ENCODE results near the gene TRIM54.
"Not testable (repeated sequence)": the region's sequence is repeated elsewhere in the genome, so short reads cannot be mapped to it uniquely, and the experiment has no call there.

The TRIM54 gene

DNA sequence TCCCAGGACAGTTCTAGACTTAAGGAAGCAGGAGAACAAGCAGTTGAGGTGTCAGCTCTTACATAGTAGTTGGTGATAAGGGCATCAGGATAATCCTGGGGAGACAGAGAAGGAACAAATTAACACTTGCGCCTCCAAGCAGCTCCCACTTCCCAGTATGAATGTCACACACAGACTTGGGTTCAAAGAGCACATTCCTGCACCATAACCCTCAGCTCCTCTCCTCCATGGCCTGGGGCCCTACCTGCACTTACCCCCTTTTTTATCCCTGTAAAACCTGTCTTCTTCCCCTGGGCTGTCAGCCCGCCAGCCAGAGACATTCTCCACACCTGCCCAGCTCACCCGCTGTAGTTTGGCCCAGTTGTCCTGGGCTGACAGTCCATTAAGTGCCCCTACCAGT is 29.9 kb downstream of the TRIM54 start:
- DNase-seq (ENCODE audit: low read depth in 2 of 2) = no peak

DNA sequence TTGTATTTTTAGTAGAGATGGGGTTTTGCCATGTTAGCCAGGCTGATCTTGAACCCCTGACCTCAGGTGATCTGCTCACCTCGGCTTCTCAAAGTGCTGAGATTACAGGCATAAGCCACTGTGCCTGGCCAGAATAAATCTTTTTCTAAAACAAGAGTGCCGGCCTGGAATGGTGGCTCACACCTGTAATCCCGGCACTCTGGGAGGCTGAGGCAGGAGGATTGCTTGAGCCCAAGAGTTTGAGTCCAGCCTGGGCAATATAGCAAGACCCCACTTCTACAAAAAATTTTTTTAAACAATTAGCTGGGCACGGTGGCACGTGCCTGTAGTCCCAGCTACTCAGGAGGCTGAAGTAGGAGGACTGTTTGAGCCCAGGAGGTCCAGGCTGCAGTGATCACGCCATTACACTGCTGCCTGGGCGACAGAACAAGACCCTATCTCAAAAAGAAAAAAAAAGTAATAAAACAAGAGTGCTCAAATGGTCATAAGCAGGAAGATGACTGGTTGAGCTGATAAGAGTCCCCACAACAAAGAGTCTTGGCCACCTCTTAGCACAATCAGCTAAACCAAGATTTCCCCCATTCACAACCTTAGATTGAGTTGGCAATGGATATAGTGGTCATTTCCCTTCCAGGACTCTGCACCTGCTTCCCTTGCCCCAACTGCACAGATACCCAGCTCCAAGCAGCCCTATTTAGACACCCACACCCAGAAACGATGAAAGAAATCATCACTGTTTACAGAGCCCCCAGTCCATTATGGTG is 31.8 kb downstream of the TRIM54 start:
- no peak for DNase-seq (ENCODE audit: low read depth in 2 of 2)

DNA sequence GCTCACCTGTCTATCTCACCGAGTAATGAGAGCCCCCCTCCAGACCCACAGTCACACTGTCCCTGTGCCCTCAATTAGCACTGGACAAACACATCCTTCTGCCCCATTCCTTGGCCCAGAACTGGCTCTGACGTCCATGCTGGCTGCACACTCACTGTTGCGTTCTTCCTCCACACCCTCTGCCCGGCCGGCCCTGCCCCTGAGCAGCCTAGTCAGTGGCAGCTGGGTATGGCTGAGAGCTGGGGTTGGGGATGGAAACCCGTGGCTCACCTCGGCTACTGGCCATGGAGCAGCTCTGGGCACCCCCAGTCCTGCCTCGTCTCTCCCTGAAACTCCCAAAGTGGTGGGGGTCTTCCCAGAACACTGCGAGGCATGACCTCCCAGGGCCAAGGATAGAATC is 32.5 kb downstream of the TRIM54 start:
- DNase-seq (ENCODE audit: low read depth in 2 of 2) = no peak

DNA sequence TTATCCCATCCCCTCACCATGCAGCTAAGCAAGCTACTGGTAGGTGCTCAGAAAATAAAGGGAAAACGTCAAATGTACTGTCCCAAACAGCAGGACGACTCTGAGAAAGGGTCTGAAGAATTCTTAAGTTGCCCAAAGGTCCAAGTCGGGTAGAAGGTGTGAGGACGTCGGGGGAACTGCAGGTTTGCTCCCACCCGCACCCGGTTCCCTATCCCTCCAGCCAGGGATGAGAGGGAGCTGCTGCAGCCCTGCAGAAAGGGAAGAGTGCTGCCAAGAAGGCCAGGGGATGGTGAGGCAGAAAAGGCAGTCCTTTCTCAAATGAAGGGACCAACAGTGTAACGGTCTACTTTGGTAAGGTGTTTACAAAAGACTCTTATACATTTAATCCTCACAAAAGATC is 32.9 kb downstream of the TRIM54 start:
- no peak for DNase-seq (ENCODE audit: low read depth in 2 of 2)

DNA sequence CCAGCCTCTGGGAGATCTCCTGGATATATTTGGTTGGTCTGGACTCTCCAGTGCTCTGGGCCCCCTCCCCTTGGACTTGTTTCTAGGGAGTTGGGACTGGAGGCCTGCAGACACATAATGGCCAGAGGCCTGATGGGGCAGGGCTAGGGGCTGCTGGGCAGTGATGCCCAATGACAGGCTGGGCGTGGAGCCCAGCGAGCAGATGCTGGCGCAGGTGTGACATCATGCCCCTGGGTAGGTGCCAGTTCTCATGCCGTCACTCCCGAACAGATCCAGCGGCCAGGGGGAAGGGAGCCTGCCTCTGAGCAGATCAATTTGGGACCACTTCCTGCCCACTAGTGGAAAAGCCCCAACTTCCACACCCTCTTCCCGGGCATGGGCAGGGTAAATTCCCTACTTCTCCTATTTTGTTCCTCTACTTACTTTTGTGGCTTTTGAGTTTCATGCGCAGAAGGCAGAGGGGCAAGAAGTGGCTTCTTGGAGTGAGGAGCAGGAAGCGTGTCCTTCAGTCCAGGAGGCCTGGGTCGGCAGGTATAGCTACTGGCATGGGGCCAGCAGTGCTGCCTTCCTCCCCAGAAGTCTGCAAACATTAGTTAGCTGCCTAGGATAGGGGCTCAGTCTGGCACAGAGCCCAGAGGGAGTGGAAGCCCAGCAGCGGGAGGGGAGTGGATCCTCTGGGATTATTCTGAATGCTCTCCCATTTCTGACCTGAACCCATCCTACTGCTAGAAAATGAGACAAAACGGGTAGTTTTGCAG is 34.6 kb downstream of the TRIM54 start:
- DNase-seq (ENCODE audit: low read depth in 2 of 2) = no peak

DNA sequence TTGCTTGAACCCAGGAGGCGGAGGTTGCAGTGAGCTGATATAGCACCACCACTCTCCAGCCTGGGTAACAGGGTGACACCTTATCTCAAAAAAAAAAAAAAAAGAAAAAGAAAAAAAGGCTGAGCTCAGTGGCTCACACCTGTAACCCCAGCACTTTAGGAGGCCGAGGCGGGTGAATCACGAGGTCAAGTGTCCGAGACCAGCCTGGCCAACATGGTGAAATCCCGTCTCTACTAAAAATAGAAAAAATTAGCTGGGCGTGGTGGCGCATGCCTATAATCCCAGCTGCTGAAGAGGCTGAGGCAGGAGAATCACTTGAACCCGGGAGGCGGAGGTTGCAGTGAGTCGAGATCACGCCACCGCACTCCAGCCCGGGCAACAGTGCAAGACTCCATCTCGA is 37.6 kb downstream of the TRIM54 start:
- DNase-seq (ENCODE audit: low read depth in 2 of 2) = not testable (repeated sequence)

DNA sequence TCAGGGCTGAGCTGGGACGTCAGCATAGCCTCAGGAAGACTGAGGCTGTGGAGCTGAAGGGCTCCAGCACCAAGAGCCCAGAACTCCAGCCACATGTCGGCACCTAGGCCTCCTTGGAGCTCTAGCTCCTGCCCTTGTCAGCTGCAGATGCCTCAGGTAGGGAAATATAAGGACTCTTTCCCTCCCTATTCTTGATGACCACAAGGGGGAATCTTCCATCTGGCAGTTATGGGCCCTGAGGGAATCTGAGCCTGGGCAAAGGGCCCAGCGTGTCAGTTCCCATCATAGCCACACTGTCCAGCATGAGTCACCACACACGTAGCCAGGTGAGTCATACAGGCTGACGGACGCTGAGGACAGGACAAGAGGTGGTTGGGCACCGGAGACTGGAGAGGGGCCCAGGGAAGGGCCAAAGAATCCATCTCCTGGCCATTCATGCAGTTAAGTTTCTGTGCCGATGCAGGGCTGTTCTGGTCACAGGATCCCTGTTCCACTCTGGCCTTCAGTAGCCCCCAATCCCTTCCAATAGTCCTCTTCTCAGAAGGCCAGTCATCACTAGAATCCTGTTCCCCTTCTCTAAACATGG is 38.8 kb downstream of the TRIM54 start:
- DNase-seq (ENCODE audit: low read depth in 2 of 2) = no peak

DNA sequence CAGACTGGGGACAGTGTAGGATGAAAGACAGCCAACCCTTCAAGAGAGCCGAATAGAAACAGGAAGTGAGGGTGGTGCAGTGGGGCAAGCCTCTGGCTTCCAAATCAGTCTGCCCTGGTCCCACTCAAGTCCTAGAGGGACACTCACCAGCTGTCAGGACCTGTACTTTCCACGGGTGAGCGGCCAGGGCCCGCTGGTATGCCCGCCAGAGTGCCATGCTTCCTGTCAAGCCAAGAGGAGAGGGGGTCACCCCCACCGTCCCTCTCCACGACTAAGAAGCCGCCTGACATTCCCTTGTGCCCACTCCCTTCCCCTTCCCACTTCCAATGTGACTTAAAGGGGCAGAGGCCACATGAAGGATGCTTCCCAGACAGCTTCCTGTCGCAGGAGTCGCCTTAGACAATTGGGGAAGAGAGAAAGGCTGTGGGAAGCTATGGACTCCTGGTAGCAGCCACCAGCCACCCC is 40.1 kb downstream of the TRIM54 start:
- DNase-seq (ENCODE audit: low read depth in 2 of 2) = no peak

DNA sequence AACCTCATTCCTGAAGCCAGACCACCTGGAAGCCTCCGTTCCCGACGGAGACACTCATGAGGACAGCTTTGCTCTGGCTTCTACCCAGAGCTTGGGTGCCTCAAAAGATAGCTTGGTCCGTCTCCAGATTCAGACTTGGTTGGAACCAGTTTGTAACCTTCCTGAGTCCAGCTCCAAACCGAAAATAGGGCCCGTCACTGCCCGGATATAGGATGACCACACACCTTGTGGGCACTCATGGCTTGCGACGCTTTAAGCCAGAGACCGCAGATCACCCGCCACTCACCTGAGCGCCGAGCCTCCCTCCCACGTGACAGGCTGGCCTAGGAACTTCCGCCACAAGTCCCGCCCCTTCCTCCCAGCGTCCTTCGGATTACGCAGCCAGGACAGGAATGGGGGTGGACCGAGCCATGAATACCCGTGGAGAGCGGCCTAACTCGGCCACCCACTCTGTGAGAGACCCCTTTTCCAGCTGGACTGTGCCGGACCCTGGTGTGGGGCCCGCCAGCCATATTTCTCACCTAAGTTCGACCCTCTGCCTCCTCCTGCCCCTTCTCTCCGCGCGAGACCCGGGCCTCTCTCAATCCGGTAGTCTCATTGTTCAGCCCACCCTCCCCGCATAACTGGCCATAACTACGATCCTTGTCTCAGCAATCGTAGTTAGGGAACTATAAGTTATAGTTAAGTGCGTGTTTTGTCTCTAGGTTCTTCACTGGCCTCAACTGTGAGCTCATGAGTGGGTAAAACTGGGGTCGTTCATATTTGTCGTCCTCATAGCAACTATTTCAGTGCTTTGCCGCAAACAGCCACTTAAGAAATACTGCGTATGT is 40.8 kb downstream of the TRIM54 start, which contains the start of gene MPV17:
Gene MPV17 (minus strand): TSS at position 332 of the 830 bp plus-strand sequence. CDS start 580 bp downstream, outside the sequence.
- peak; percentile 69 to 72 for DNase-seq (ENCODE audit: low read depth in 2 of 2)

DNA sequence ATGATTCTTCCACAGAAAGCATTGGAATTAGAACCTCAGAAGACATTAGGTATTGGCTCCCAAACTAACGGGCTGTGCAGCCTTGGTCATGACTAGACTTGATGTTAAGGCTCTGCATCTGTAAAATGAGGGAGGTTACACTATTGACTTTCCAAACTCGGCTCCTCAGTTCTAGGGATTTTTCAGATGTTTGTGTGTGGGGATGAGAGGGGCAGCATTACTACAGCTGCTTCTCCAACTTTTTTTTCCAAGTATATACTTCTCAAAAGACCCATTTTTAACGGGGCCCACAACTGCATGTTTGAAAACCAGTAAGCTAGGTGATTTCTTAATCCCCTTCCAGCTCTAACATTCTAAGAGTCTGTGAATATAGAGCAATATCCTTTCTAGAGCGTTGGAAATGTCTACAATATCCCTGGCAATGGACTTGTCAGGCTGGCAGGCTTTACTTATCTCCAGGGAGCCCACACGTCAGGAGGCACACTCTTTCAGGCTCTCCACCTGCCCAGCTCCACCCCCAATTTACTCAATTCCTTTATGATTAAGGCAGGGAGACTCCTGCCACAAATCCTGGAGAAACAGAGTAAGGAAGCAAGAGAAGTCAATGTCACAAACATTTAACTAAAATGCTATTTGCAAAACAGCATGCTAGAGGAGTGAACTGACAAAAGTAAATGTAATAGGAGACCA is 41.5 kb downstream of the TRIM54 start:
- no peak for DNase-seq (ENCODE audit: low read depth in 2 of 2)

DNA sequence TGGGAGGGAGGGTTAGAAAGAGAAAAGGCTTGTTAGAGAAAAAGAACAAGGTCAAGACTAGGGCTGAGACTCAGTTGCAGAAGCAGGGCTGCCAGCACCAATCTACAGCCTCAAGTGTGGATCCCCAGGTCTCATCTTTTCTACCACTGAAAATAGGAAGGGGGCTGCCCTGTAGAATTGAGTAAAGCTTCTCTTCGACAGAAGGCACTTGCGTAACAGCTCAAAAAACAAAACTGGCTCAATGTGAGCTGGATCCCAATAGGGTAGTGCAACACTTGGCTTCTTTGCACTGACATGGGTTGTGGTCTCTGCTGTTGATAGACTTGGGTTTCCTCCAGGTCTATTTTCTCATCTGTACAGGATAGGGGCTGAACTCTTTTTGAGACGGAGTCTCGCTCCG is 42.5 kb downstream of the TRIM54 start:
- DNase-seq (ENCODE audit: low read depth in 2 of 2) = no peak

DNA sequence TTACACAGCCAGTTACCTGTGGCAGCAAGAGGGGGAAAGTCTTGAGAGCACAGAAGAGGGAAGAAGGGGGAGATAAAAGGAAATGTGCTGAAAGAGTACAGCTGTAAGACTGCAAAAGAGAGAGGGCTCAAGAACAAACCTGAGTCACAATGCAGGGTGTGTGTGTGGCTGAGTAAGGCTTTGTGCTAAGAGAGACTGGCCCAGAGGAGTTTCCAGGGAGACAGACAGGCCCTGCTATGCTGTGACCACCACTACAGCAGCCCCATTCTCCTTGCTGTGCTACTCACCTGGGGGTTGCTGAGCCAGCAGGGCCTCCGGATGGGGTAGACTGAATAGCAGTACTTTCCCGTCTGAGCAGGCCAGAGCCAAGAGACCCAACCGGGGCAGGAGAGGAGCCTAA is 53.1 kb downstream of the TRIM54 start:
- no peak for DNase-seq (ENCODE audit: low read depth in 2 of 2)

DNA sequence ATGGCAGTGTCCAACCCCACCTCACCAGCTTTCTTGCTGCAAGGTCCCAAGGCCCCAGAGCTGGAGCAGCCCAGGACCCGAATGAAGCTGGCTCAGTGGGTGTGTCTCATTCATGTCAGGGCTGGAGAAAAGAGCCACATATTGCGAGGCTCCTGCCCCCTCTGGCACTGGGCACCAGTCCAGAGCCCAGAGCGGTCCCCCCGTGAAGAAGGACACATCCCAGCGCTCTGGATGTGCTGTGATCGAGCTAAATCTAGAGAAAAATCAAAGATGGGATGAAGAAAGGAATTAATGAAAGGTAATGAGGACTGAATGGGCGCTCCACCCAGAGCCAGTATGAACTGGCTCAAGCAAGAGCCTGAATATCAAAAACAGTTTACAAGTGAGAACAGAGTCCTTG is 53.9 kb downstream of the TRIM54 start:
- no peak for DNase-seq (ENCODE audit: low read depth in 2 of 2)

DNA sequence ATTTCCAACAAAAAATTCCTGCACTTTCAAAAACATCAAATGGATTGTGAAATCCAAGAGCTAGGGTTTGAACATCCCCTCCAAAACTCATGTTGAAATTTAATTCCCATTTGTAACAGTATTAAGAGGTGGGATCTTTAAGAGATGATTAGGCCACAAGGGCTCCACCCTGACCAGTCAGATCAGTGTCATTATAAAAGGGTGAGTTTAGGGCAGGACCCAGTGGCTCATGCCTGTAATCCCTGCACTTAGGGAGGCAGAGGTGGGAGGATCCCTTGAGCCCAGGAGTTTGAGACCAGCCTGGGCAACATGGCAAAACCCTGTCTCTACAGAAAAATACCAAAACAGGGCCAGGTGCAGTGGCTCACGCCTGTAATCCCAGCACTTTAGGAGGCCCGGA is 65.4 kb downstream of the TRIM54 start:
- no peak for DNase-seq (ENCODE audit: low read depth in 2 of 2)

DNA sequence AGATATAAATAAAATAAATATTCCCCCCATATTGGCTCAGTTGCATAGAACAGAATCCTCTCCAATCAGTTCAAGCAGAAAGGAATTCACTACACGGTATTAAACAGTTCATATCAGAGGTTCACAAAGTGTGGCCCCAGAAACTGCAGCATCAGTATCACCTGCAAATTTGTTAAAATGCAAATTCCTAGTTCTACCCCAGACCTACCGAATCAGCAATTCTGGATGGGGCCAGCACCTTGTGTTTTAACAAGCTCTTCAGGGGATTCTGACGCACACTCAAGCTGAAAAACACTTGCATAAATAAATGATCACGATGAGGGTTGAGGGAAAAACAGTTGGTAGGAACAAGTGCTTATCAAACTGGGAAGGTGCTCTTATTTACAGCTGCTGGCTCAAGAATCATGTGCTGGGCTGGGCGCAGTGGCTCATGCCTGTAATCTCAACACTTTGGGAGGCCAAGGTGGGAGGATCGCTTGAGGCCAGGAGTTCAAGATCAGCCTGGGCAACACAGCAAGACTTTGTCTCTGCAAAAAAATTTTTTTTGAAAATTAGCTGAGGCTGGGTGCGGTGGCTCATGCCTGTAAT is 68.0 kb downstream of the TRIM54 start:
- no peak for DNase-seq (ENCODE audit: low read depth in 2 of 2)

DNA sequence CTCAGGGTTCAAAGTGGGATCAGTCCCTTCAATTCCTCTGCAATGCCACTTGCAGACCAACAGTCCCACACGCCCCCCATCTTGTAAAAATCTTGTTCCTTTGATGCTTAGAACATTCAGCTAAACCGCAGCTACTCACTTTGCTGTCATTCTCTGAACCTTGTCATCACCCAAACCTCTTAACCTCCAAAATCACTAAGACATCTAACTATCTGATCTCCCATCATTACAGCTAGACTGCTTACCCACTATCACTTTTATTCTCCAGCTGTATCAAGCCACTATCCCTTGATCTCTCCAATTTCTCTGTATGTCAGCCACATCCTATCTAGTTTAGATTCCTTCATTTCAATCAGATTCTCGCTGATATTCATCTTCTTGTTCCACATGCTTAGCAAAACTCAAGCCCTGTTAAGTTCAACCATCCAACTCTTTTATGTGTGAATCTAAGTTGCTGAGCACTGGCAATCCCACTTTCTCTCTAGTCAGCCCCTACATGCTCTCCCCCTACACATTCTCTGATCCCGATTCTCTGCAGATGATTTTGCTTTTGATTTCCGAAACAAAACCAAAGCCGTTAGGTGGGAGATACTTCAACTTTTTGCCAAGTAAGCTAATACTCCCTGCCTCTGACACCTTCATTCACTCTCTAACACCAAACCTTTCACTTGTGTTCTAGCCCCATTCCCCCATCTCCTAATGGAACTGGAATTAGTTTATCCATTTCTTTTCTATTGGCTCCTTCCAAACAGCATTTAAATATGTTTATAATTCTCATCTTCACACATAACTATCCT is 69.8 kb downstream of the TRIM54 start:
- DNase-seq (ENCODE audit: low read depth in 2 of 2) = no peak

DNA sequence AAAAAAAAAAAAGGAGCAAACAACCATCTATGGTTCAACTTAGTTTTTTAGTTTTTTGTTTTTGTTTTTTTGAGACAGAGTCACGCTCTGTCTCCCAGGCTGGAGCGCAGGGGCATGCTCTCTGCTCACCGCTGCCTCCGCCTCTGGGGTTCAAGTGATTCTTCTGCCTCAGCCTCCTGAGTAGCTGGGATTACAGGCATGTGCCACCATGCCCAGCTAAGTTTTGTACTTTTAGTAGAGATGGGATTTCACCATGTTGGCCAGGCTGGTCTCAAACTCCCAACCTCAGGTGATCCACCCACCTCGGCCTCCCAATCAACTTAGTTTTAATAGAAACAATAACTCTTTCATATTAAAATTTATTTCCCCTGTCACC is 71.1 kb downstream of the TRIM54 start:
- not testable (repeated sequence) for DNase-seq (ENCODE audit: low read depth in 2 of 2)

DNA sequence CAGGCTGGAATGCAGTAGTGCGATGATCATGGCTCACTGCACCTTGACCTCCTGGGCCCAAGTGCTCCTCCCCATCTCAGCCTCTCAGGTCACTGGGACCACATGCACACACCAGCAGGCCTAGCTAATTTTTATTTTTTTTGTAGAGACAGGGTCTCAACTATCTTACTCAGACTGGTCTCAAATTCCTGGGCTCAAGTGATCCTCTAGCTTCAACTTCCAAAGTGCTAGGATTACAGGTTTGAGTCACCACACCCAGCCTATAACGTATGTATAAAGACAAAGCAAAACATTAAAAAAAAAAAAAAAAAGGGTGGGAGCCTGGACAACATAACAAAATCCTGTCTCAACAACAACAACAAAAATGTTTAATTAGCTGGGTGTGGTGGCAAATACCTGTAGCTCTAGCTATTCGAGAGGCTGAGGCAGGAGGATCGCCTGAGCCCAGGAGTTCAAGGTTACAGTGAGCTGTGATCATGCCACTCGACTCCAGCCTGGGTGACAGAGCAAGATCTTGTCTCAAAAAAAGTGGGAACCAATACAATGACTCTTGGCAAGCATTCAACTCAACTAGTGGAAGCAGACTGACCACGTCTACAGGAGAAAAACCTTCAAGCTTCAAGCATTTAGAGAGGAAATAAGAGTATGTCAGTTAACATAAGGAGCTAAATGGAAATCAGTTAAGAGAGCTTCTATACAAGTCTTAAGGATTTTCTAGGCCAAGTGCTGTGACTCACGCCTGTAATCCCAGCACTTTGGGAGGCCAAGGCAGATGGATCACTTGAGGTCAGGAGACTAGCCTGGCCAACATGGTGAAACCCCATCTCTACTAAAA is 71.8 kb downstream of the TRIM54 start:
- no peak for DNase-seq (ENCODE audit: low read depth in 2 of 2)

DNA sequence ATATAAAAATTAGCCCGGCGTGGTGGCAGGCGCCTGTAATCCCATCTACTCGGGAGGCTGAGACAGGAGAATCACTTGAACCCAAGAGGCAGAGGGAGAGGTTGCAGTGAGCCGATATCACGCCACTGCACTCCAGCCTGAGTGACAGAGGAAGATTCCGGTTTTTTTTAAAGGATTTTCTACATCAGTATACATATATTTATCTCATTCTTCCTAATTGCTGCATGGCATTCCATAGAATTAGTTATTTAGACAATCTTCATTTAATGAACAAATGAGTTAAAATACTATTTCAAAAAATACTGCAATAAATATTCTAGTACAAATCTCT is 72.3 kb downstream of the TRIM54 start:
- DNase-seq (ENCODE audit: low read depth in 2 of 2) = no peak
